K562 (cell line): ENCODE data around the gene HNRNPH1. TPM values are rescaled to one million over a fixed set of nuclear protein-coding genes. Genes with fewer than 3 reads are reported as not detected.

Source experiments
- BRD9 ChIP-seq: fragments of 450-650 bp; IDR thresholded peaks from 2 replicates; pipeline ENCODE4 v1.6.1; 2018; ENCODE audit warnings: low read depth; ENCODE audit not compliant: partially characterized antibody
- CBX1 ChIP-seq: sonication (generic); IDR thresholded peaks from 2 replicates; pipeline ENCODE4 v1.6.1; 2016; ENCODE audit warnings: antibody characterized with exemption, low read depth, mild to moderate bottlenecking
- CREM ChIP-seq: IDR thresholded peaks from 2 replicates; pipeline ENCODE4 v1.6.1; 2014; ENCODE audit warnings: antibody characterized with exemption, low read depth
- CXXC5 ChIP-seq: fragments of 250-450 bp; sonication (Bioruptor Pico); IDR thresholded peaks from 2 replicates; pipeline ENCODE4 v1.8.0; 2022; ENCODE audit warnings: inconsistent platforms, mild to moderate bottlenecking, moderate library complexity
- HIVEP1 ChIP-seq: fragments of 250-450 bp; sonication (Bioruptor Pico); IDR thresholded peaks from 2 replicates; pipeline ENCODE4 v1.4.0; 2020; ENCODE audit warnings: mild to moderate bottlenecking
- KLF16 ChIP-seq: IDR thresholded peaks from 2 replicates; pipeline ENCODE4 v1.6.1; 2016; ENCODE audit warnings: antibody characterized with exemption
- MECOM ChIP-seq: fragments of 250-450 bp; sonication (Bioruptor Pico); IDR thresholded peaks from 2 replicates; pipeline ENCODE4 v1.8.0; 2022; ENCODE audit warnings: inconsistent platforms
- NELFE ChIP-seq: IDR thresholded peaks from 2 replicates; pipeline ENCODE4 v1.6.1; 2011; ENCODE audit warnings: mild to moderate bottlenecking; ENCODE audit not compliant: insufficient read depth, insufficient read length
- PHF8 ChIP-seq: fragments of 200-600 bp; sonication (generic); IDR thresholded peaks from 2 replicates; pipeline ENCODE4 v1.6.1; 2012; ENCODE audit warnings: mixed run types, mild to moderate bottlenecking, inconsistent platforms, low read length, moderate library complexity, borderline replicate concordance
- POLR2H ChIP-seq: IDR thresholded peaks from 2 replicates; pipeline ENCODE4 v1.6.1; 2016; ENCODE audit warnings: missing genetic modification characterization, low read depth, mild to moderate bottlenecking, control low read depth, missing compliant biosample characterization, moderate library complexity
- RCOR1 ChIP-seq, 2 experiments: IDR thresholded peaks; 2 replicates each; pipeline ENCODE4 v1.6.1; 2012; ENCODE audit warnings: low read depth in 2 of 2, low read length in 2 of 2, borderline replicate concordance in 1 of 2, improper control_type of control experiment in 1 of 2
- RFX5 ChIP-seq: IDR thresholded peaks from 2 replicates; pipeline ENCODE4 v1.6.1; 2011; ENCODE audit warnings: low read depth, mild to moderate bottlenecking, improper control_type of control experiment, low read length
- SOX6 ChIP-seq: fragments of 450-650 bp; IDR thresholded peaks from 2 replicates; pipeline ENCODE4 v1.6.1; 2014; ENCODE audit warnings: mild to moderate bottlenecking
- ZNF263 ChIP-seq: sonication (generic); formaldehyde crosslinking; IDR thresholded peaks from 2 replicates; pipeline ENCODE4 v1.8.0; 2022; ENCODE audit warnings: mild to moderate bottlenecking, missing genetic modification reagents, borderline replicate concordance
- ZNF583 ChIP-seq: fragments of 250-450 bp; sonication (Bioruptor Pico); IDR thresholded peaks from 2 replicates; pipeline ENCODE4 v1.4.0; 2020
- ZNF766 ChIP-seq: fragments of 200-800 bp; sonication (Bioruptor generic); conservative IDR thresholded peaks from 2 replicates; pipeline ENCODE4 v1.6.1; 2016; ENCODE audit warnings: missing genetic modification characterization, missing compliant biosample characterization
- ZNF778 ChIP-seq: fragments of 450-650 bp; formaldehyde crosslinking; IDR thresholded peaks from 2 replicates; pipeline ENCODE4 v1.4.0; 2020; ENCODE audit warnings: mild to moderate bottlenecking, moderate library complexity
- polyA plus RNA-seq, 8 experiments: library from polyadenylated mRNA; depleted of rRNA in 4 of 8; stranded (reverse) in 5 of 8; unstranded in 3 of 8; fragments of >200 nt; fragmentation: Nextera tagmentation in 2 of 8; fragmentation: Illumina TruSeq in 1 of 8; extraction: Ambion mirVana in 2 of 8; extraction: Trizol in 1 of 8; gene quantifications; 2 replicates each; pipeline versions ENCODE4 v1.2.1 to v1.2.3, GENCODE V29; 2011 to 2014; ENCODE audit warnings: inconsistent platforms in 1 of 8, missing spikeins in 1 of 8
- total RNA-seq, 7 experiments: library from RNA; depleted of rRNA in 6 of 7; stranded (reverse); fragments of >200 nt in 6 of 7; fragmentation: Illumina TruSeq in 2 of 7; extraction: Trizol in 2 of 7; gene quantifications; 2 replicates each; pipeline versions ENCODE4 v1.2.1 to v1.2.3, GENCODE V29; 2011 to 2021; ENCODE audit warnings: low replicate concordance in 1 of 7
- TF ChIP-seq, protein P1 (sequence below): sonication (generic); formaldehyde crosslinking; IDR thresholded peaks from 2 replicates; pipeline ENCODE4 v1.8.0; 2022; ENCODE audit warnings: mild to moderate bottlenecking, missing genetic modification reagents
- TF ChIP-seq, protein P2 (sequence below): sonication (generic); formaldehyde crosslinking; IDR thresholded peaks from 2 replicates; pipeline ENCODE4 v1.8.0; 2022; ENCODE audit warnings: mild to moderate bottlenecking, missing genetic modification reagents, borderline replicate concordance

The HNRNPH1 gene
- total and polyA plus RNA-seq, 9 of the 15 experiments (the other 6 are each of a cell fraction or from before 2014, with no cell fraction given) = 103 to 656 (median 561) TPM

DNA sequence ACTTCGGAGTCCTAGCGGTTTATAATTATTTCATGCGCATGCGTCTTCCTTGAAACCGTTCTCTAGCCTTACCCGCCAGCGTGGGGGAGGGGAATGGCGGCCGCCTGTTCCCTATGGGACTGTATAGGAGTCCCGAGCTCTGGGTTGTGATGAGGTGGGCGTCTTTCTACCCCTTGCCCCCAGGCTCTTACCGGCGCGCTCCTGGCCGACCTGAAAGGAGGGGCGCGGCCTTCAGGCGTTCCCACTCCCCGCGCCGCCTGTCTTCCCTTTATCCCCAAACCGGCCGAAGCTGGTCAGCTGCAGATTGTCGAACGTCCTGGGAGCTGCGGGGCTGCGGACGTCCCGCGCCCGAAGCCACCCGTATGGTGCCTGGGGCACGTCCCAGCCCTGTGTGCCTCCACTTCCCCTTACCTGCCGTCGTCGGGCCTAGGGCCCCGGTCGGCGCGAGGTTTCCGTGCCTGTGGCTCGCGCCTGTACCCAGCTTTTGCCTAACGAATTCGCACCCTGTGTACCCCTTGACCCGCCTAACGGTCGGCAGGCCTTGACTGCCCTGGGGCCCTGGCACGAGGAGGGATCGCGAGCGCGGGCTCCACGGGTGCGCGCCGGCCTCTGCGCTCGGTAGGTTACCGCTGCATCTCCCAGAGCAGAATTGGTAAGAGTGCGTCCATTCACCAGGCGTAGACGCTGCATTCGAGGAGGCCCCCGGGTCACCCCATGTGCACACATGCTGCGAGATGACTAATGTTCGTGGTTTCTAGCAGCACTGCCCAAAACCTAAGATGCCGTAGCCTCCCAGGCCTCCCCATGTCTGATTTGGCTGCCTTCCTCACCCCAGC is 653 bp upstream of the HNRNPH1 start (continued):
- TF ChIP-seq PHF8 (peak; percentile 81), CREM (peak; percentile 52; the same call in 1 of the 2 replicates), ZNF766 (CRISPR knock-in tag) (peak; percentile 83; the same call in 1 of the 2 replicates), NELFE (no peak), KLF16 (peak; percentile 70), SOX6 (no peak), ZNF778 (CRISPR knock-in tag) (no peak), RCOR1 (IDR thresholded peaks at IDR 0.05; ENCODE audit: borderline replicate concordance in 1 of 2, low read depth in 2 of 2, low read length in 2 of 2) (peak in 1 of 2 experiments; percentile 11; a peak in 1 of 4 replicates), RFX5 (no peak), HIVEP1 (CRISPR knock-in tag) (0 out of 2 replicates have a peak, but pooled peaks have one; percentile 36), ZNF263 (0 out of 2 replicates have a peak, but pooled peaks have one; percentile 40), MECOM (CRISPR knock-in tag) (peak; percentile 54; the same call in 1 of the 2 replicates), ZNF583 (CRISPR knock-in tag) (peak; percentile 40; the same call in 1 of the 2 replicates), BRD9 (peak; percentile 89), CXXC5 (CRISPR knock-in tag) (peak; percentile 50), CBX1 (peak; percentile 80; the same call in 1 of the 2 replicates), POLR2H (no peak)
- TF ChIP-seq, protein P1, sequence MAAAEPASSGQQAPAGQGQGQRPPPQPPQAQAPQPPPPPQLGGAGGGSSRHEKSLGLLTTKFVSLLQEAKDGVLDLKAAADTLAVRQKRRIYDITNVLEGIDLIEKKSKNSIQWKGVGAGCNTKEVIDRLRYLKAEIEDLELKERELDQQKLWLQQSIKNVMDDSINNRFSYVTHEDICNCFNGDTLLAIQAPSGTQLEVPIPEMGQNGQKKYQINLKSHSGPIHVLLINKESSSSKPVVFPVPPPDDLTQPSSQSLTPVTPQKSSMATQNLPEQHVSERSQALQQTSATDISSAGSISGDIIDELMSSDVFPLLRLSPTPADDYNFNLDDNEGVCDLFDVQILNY (CRISPR knock-in tag) = peak; percentile 48; the same call in 1 of the 2 replicates
- TF ChIP-seq, protein P2, sequence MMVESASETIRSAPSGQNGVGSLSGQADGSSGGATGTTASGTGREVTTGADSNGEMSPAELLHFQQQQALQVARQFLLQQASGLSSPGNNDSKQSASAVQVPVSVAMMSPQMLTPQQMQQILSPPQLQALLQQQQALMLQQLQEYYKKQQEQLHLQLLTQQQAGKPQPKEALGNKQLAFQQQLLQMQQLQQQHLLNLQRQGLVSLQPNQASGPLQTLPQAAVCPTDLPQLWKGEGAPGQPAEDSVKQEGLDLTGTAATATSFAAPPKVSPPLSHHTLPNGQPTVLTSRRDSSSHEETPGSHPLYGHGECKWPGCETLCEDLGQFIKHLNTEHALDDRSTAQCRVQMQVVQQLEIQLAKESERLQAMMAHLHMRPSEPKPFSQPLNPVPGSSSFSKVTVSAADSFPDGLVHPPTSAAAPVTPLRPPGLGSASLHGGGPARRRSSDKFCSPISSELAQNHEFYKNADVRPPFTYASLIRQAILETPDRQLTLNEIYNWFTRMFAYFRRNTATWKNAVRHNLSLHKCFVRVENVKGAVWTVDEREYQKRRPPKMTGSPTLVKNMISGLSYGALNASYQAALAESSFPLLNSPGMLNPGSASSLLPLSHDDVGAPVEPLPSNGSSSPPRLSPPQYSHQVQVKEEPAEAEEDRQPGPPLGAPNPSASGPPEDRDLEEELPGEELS = no peak
